ENCODE data around the gene APIP. TPM values are rescaled to one million over a fixed set of nuclear protein-coding genes. Genes with fewer than 3 reads are reported as not detected.

APIP gene
- total RNA-seq, 1 donor from 2014 or later = 21.3 TPM

DNA sequence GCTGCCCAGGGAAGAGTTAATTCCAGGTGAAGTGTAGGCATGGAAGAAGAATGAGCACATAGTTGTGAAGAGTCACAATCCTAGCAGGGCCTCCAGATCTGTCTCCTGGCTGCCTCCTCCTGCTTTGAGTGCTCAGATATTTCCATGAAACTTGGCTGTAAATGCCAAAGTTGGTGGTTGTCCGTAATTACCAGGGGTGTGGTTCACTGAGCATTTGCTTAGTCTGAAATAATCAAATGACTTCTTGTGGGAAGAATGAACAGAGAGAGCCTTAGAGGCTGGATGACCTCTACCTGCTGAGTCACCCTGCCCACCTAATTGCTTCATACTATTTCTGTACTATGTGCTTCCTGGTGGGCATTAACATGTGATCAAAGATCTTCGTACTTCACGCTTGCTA, 50.9 kb downstream of the APIP start:
- DNase-seq (ENCODE audit: extremely low spot score, unreplicated experiment) = no peak
- H3K27me3 Mint-ChIP-seq (ENCODE audit: unreplicated experiment) = peaks cover 10% of the 10 kb centered on the region
- H3K9me3 Mint-ChIP-seq (ENCODE audit: unreplicated experiment) = no peaks in the 10 kb centered on the region
- H3K4me3 Mint-ChIP-seq (ENCODE audit: unreplicated experiment) = no peak overlapping the region
- H3K4me1 Mint-ChIP-seq (ENCODE audit: unreplicated experiment) = no peaks in the 10 kb centered on the region
- H3K27ac Mint-ChIP-seq (ENCODE audit: unreplicated experiment) = no peak overlapping the region
- TF ChIP-seq, protein P1, sequence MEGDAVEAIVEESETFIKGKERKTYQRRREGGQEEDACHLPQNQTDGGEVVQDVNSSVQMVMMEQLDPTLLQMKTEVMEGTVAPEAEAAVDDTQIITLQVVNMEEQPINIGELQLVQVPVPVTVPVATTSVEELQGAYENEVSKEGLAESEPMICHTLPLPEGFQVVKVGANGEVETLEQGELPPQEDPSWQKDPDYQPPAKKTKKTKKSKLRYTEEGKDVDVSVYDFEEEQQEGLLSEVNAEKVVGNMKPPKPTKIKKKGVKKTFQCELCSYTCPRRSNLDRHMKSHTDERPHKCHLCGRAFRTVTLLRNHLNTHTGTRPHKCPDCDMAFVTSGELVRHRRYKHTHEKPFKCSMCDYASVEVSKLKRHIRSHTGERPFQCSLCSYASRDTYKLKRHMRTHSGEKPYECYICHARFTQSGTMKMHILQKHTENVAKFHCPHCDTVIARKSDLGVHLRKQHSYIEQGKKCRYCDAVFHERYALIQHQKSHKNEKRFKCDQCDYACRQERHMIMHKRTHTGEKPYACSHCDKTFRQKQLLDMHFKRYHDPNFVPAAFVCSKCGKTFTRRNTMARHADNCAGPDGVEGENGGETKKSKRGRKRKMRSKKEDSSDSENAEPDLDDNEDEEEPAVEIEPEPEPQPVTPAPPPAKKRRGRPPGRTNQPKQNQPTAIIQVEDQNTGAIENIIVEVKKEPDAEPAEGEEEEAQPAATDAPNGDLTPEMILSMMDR (IDR thresholded peaks at IDR 0.05) = no peak
- peaks cover 2% of the 10 kb centered on the region for H3K36me3 Mint-ChIP-seq (ENCODE audit: unreplicated experiment)

DNA sequence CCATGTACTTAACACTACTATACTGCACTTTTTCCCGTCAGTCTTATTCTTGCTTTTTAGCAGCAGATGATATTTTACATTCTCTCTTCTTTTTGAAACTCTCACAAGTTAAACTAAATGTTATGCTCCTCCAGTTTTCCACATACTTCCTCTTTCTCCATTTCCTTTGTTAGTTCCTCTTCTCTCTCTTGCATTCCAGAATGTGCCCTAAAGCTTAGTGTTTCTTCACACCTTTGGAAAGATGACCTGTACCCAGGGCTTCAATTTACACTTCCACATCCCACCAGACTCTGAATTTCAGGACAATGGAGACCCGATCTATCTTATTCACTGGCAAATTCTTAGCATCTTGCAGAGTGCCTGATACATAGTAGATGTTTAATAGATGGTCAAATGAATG, 51.8 kb downstream of the APIP start:
- Mint-ChIP-seq H3K36me3 (ENCODE audit: unreplicated experiment) (peaks cover 2% of the 10 kb centered on the region), H3K27ac (ENCODE audit: unreplicated experiment) (no peak overlapping the region), H3K9me3 (ENCODE audit: unreplicated experiment) (no peaks in the 10 kb centered on the region), H3K4me3 (ENCODE audit: unreplicated experiment) (no peak overlapping the region), H3K4me1 (ENCODE audit: unreplicated experiment) (no peaks in the 10 kb centered on the region), H3K27me3 (ENCODE audit: unreplicated experiment) (peaks cover 14% of the 10 kb centered on the region)
- DNase-seq (ENCODE audit: extremely low spot score, unreplicated experiment) = no peak
- TF ChIP-seq, protein P1 (IDR thresholded peaks at IDR 0.05) = no peak

DNA sequence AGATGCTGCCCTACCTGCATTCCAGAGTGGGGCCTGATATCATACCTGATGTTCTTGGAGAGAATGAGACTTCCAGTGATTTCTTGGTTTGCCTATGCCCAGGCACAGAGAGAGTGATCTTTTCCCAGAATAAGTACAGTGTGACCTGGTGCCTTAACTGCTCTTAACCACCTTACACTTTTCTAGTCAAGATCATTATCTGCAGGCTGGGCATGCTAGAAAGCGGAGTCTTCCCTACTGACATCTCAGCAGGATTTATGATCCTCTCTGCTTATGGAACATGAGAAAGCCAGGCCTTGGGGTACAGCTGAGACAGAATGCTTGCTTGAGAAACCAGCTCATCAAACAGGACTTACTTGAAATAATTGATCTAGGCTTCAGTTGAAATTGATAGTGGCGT, 53.1 kb downstream of the APIP start:
- Mint-ChIP-seq H3K9me3 (ENCODE audit: unreplicated experiment) (no peaks in the 10 kb centered on the region), H3K36me3 (ENCODE audit: unreplicated experiment) (peaks cover 2% of the 10 kb centered on the region), H3K4me3 (ENCODE audit: unreplicated experiment) (no peak overlapping the region), H3K27me3 (ENCODE audit: unreplicated experiment) (peaks cover 19% of the 10 kb centered on the region), H3K27ac (ENCODE audit: unreplicated experiment) (no peak overlapping the region), H3K4me1 (ENCODE audit: unreplicated experiment) (no peaks in the 10 kb centered on the region)
- TF ChIP-seq, protein P1 (IDR thresholded peaks at IDR 0.05) = no peak
- no peak for DNase-seq (ENCODE audit: extremely low spot score, unreplicated experiment)

DNA sequence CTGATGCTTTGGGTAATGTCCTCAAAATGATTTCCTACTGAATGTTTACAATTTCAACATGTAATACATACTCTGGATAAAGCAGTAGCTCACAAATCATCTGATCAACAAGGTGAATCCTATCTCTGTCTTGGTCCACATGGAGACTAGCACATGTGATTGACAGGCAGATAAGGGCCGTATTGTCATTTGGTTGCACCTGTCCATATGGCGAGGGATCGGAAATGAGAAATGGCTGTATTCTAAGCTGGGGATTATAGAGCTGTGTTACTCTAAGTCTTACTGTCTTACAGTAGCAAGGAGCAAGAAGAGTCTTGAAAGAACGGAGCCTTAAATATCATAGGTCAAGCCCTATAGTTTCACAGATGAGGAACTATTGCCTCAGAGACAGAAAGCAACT, 55.7 kb downstream of the APIP start:
- TF ChIP-seq, protein P1 (IDR thresholded peaks at IDR 0.05) = no peak
- Mint-ChIP-seq H3K36me3 (ENCODE audit: unreplicated experiment) (no peaks in the 10 kb centered on the region), H3K4me1 (ENCODE audit: unreplicated experiment) (no peaks in the 10 kb centered on the region), H3K9me3 (ENCODE audit: unreplicated experiment) (no peaks in the 10 kb centered on the region), H3K27me3 (ENCODE audit: unreplicated experiment) (peaks cover 19% of the 10 kb centered on the region), H3K27ac (ENCODE audit: unreplicated experiment) (no peak overlapping the region), H3K4me3 (ENCODE audit: unreplicated experiment) (no peak overlapping the region)
- no peak for DNase-seq (ENCODE audit: extremely low spot score, unreplicated experiment)

DNA sequence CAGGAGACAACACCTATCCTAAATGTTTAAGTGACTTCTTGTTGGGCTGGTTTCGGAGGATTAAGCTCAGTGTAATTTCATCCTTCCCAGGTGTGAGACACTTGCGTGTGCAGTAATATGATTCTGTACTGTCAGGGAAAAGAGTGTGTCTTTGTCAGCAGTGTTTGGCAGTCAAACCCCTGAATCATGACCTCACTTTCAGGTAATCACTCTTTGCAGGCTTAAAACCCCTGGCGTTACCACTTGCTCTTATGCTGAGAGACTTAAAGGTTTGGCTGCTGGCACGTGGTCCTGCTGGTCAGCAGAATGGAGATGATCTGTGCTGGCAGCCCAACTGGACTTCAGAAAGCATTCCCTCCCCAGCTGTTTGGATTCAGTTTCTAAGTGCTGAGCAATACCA, 56.1 kb downstream of the APIP start:
- TF ChIP-seq, protein P1 (IDR thresholded peaks at IDR 0.05) = no peak
- Mint-ChIP-seq H3K4me3 (ENCODE audit: unreplicated experiment) (no peak overlapping the region), H3K36me3 (ENCODE audit: unreplicated experiment) (no peaks in the 10 kb centered on the region), H3K4me1 (ENCODE audit: unreplicated experiment) (no peaks in the 10 kb centered on the region), H3K9me3 (ENCODE audit: unreplicated experiment) (no peaks in the 10 kb centered on the region), H3K27ac (ENCODE audit: unreplicated experiment) (no peak overlapping the region), H3K27me3 (ENCODE audit: unreplicated experiment) (peaks cover 19% of the 10 kb centered on the region)
- no peak for DNase-seq (ENCODE audit: extremely low spot score, unreplicated experiment)

Measured in osteocyte (in vitro differentiated cells).